Gastrocnemius medialis (tissue), 4 donors: ENCODE results near the gene DIP2B. TPM values are rescaled to one million over a fixed set of nuclear protein-coding genes. Genes with fewer than 3 reads are reported as not detected.

Source experiments
- ATAC-seq, 2 donors: fragments of 150-250 bp; one replicate each; pipeline ENCODE4 v1.9.1; 2016
- DNase-seq, 2 donors: peaks; one replicate each; pipeline ENCODE4 v3.0.0-alpha.2; 2019
- H3K27ac ChIP-seq, 4 donors: fragments of 200-600 bp; sonication (generic); 1 replicate in 1 of 4; 2 replicates in 3 of 4; pipeline ENCODE4 v1.5.1; 2016 to 2018; ENCODE audit warnings: mild to moderate bottlenecking in 2 of 4, moderate library complexity in 1 of 4
- H3K27me3 ChIP-seq, 3 donors: fragments of 200-600 bp; sonication (generic) in 2 of 3; 1 replicate in 1 of 3; 2 replicates in 2 of 3; pipeline versions ENCODE4 v1.5.1 to v1.6.0; 2016 to 2019; ENCODE audit warnings: mild to moderate bottlenecking in 1 of 3, moderate library complexity in 1 of 3
- H3K36me3 ChIP-seq, 2 donors: fragments of 200-600 bp; sonication (generic) in 1 of 2; one replicate each; pipeline ENCODE4 v1.5.1; 2017 to 2018
- H3K4me1 ChIP-seq, 2 donors: fragments of 200-600 bp; sonication (generic) in 1 of 2; one replicate each; pipeline ENCODE4 v1.5.1; 2016 to 2017; ENCODE audit warnings: mild to moderate bottlenecking in 2 of 2
- H3K4me3 ChIP-seq, 4 donors: fragments of 200-600 bp; sonication (generic) in 3 of 4; 1 replicate in 1 of 4; 2 replicates in 3 of 4; pipeline ENCODE4 v1.5.1; 2016 to 2019; ENCODE audit warnings: mild to moderate bottlenecking in 2 of 4
- H3K9me3 ChIP-seq, 3 donors: fragments of 200-600 bp; sonication (generic) in 2 of 3; 1 replicate in 1 of 3; 2 replicates in 2 of 3; pipeline ENCODE4 v1.5.1; 2016 to 2019
- CTCF ChIP-seq, 5 experiments: fragments of 450-650 bp in 3 of 5; fragments of 200-600 bp in 2 of 5; sonication (generic) in 2 of 5; IDR thresholded peaks in 4 of 5; conservative IDR thresholded peaks in 1 of 5; 1 replicate in 4 of 5; 2 replicates in 1 of 5; pipeline ENCODE4 v1.5.1; 2016 to 2019; ENCODE audit warnings: antibody characterized with exemption in 5 of 5, mild to moderate bottlenecking in 3 of 5, moderate library complexity in 3 of 5
- POLR2A ChIP-seq, 2 donors: fragments of 450-650 bp; IDR thresholded peaks; one replicate each; pipeline ENCODE4 v1.6.1; 2017; ENCODE audit warnings: antibody characterized with exemption in 2 of 2, mild to moderate bottlenecking in 2 of 2, moderate library complexity in 2 of 2
- in situ Hi-C, 4 donors: fragments of 200-750 bp; cut with MboI; loops; one replicate each; pipeline versions ENCODE4 v1.15.0 to v1.8.0; 2017; ENCODE audit warnings: low sequenced_read_pairs in 4 of 4
- intact Hi-C: fragments of 100-400 bp; cut with DNase I; formaldehyde crosslinking; loops from one replicate; pipeline ENCODE4 v1.15.1; 2023; ENCODE audit warnings: low total_unique reads
- total RNA-seq, 4 donors: library from RNA; depleted of rRNA; stranded (reverse); fragments of >200 nt; gene quantifications; one replicate each; pipeline versions ENCODE4 v1.1.0 to v1.2.3, GENCODE V29; 2016

The DIP2B gene
- total RNA-seq, 4 donors from 2014 or later, result 11.5 to 15.2 (median 12.2) TPM

- no peaks in the 10 kb centered on the region for H3K9me3 ChIP-seq
- no peak overlapping the region for H3K4me3 ChIP-seq
- in situ Hi-C loops (no loop called here), intact Hi-C loops (no loop called here)
- DNase-seq (no peak), ATAC-seq (no peak)
- H3K27ac ChIP-seq, result peak overlapping the region in 1 of 4 donors; percentile 65
- H3K4me1 ChIP-seq, result peaks cover 16 to 23% of the 10 kb centered on the region in 2 donors
- no peaks in the 10 kb centered on the region for H3K36me3 ChIP-seq
- TF ChIP-seq POLR2A (IDR thresholded peaks at IDR 0.05), result no peak
- TF ChIP-seq CTCF (IDR thresholded peaks at IDR 0.05 in 4 of 5, conservative IDR thresholded peaks at IDR 0.05 in 1 of 5), result no peak
- no peaks in the 10 kb centered on the region for H3K27me3 ChIP-seq
Observed at GRCh38 chr12:50787618-50788017, 282.8 kb downstream of the DIP2B start.

- DNase-seq (no peak), ATAC-seq (no peak)
- Histone ChIP-seq H3K4me3 (no peak overlapping the region), H3K27ac (no peak overlapping the region), H3K36me3 (no peaks in the 10 kb centered on the region), H3K27me3 (no peaks in the 10 kb centered on the region), H3K4me1 (peaks cover 16 to 23% of the 10 kb centered on the region in 2 donors), H3K9me3 (no peaks in the 10 kb centered on the region)
- in situ Hi-C loops (no loop called here), intact Hi-C loops (no loop called here)
- no peak for TF ChIP-seq POLR2A (IDR thresholded peaks at IDR 0.05)
- TF ChIP-seq CTCF (IDR thresholded peaks at IDR 0.05 in 4 of 5, conservative IDR thresholded peaks at IDR 0.05 in 1 of 5), result no peak
Observed at GRCh38 chr12:50788561-50788960, 283.8 kb downstream of the DIP2B start.

- ATAC-seq, result no peak
- no peaks in the 10 kb centered on the region for H3K27me3 ChIP-seq
Observed at GRCh38 chr12:50790081-50790480, 285.3 kb downstream of the DIP2B start.

More at GRCh38 chr12:50790081-50790480, 285.3 kb downstream of the DIP2B start:
- in situ Hi-C loops (no loop called here), intact Hi-C loops (no loop called here)
- no peak overlapping the region for H3K4me3 ChIP-seq
- H3K36me3 ChIP-seq, result no peaks in the 10 kb centered on the region
- no peak overlapping the region for H3K27ac ChIP-seq
- H3K9me3 ChIP-seq, result no peaks in the 10 kb centered on the region
- DNase-seq, result no peak
- TF ChIP-seq POLR2A (IDR thresholded peaks at IDR 0.05) (no peak), CTCF (IDR thresholded peaks at IDR 0.05 in 4 of 5, conservative IDR thresholded peaks at IDR 0.05 in 1 of 5) (no peak)
- H3K4me1 ChIP-seq, result peaks cover 16 to 23% of the 10 kb centered on the region in 2 donors

Other genes with a start within 250 kb of the DIP2B start
- gene LIMA1, start 221.5 kb upstream of the DIP2B start, total RNA-seq, result 10 to 100 TPM in 1 of 4 donors, 1 to 10 TPM in 3; 7.4 to 24.5 (median 8.8) TPM
- gene FAM186A, start 108.4 kb upstream of the DIP2B start, total RNA-seq, result not detected
- gene LARP4, start 104.1 kb upstream of the DIP2B start, total RNA-seq, result 10 to 100 TPM; 32.7 to 70.2 (median 42.4) TPM